ENCODE results near the gene SCEL. TPM values are rescaled to one million over a fixed set of nuclear protein-coding genes. Genes with fewer than 3 reads are reported as not detected.

The SCEL gene
- total and polyA plus RNA-seq, 2 of the 4 experiments (the other 2 are of a cell fraction): not detected

DNA sequence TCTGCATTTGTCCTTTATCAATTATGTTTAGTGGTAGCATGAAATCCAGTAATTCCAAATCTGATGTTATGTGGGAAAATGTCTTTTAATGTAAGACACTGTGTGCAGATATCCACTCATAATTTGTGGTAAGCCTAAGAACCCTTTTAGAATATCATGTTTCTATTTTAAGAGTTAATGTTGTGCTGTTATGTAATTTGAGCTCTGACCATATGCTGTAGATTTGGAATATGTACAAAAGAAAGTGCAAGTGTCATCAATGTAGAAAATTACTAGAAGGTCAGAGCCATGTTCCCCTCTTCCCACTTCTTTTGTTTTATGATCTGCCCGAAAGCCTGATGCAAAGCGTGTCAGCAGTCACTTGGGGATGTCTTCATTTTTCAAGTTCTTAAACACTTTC is 44.5 kb downstream of the SCEL start:
- Histone ChIP-seq H3K27ac (ENCODE audit: insufficient read depth, low read length) (no peak overlapping the region), H3K4ac (ENCODE audit: low read depth, low read length) (no peak overlapping the region), H3K56ac (ENCODE audit: extremely low read depth, insufficient read depth, low read length) (no peak overlapping the region), H3K36me3 (ENCODE audit: control insufficient read depth, insufficient read depth, low read length) (no peaks in the 10 kb centered on the region), H3K9me3 (ENCODE audit: control insufficient read depth, insufficient read depth, low read length) (no peaks in the 10 kb centered on the region), H3K4me3 (ENCODE audit: insufficient read depth, low read depth, low read length) (no peak overlapping the region), H3K9me1 (ENCODE audit: insufficient read depth, low read length) (no peaks in the 10 kb centered on the region), H2AK5ac (ENCODE audit: low read depth, low read length) (no peak overlapping the region), H3K27me3 (ENCODE audit: control insufficient read depth, insufficient read depth, low read length) (no peaks in the 10 kb centered on the region), H2AK9ac (replicated peaks; ENCODE audit: low read depth, low read length, poor library complexity) (no peak overlapping the region), H3K4me1 (ENCODE audit: control insufficient read depth, insufficient read depth, low read length) (no peaks in the 10 kb centered on the region), H2BK5ac (ENCODE audit: low read depth, low read length, poor library complexity, severe bottlenecking) (no peak overlapping the region), H4K20me1 (ENCODE audit: insufficient read depth, low read length) (no peaks in the 10 kb centered on the region), H3K23ac (ENCODE audit: low read depth, low read length) (no peak overlapping the region), H3K18ac (ENCODE audit: low read depth, low read length) (no peak overlapping the region), H2AFZ (replicated peaks; ENCODE audit: low read length, poor library complexity) (no peak overlapping the region), H2BK15ac (ENCODE audit: low read depth, low read length) (no peak overlapping the region), H4K8ac (ENCODE audit: low read depth in 2 of 2, low read length in 2 of 2) (no peak overlapping the region), H3K14ac (replicated peaks; ENCODE audit: low read depth, low read length) (no peak overlapping the region), H3K9ac (ENCODE audit: low read depth, low read length) (no peak overlapping the region), H2BK20ac (ENCODE audit: low read depth, low read length) (no peak overlapping the region), H4K5ac (ENCODE audit: low read depth, low read length) (no peak overlapping the region), H4K91ac (ENCODE audit: insufficient read depth, low read depth, low read length) (no peak overlapping the region), H3K4me2 (ENCODE audit: low read depth, low read length) (no peak overlapping the region), H2BK120ac (ENCODE audit: low read depth, low read length) (no peak overlapping the region), H3K79me1 (ENCODE audit: low read depth in 1 of 2, low read length in 2 of 2) (no peaks in the 10 kb centered on the region)
- dilution Hi-C loops (cut with HindIII; ENCODE audit: low sequenced_read_pairs, unreplicated experiment): no loop called here
- intact Hi-C loops (cut with micrococcal nuclease): no loop called here
- ATAC-seq (ENCODE audit: low read depth) (no peak), DNase-seq (no peak)
- no CpG with 5 or more reads among the region's 2 CpGs for WGBS, 2 experiments (ENCODE audit: extremely low coverage in 2 of 2, insufficient read length in 1 of 2)
- POLR2A ChIA-PET (ENCODE audit: unreplicated experiment): no interaction called here
- TF ChIP-seq RAD21 (IDR thresholded peaks at IDR 0.05; ENCODE audit: low read length): no peak
- TF ChIP-seq SMC3 (IDR thresholded peaks at IDR 0.05; ENCODE audit: low read depth, low read length): no peak
- no peak for TF ChIP-seq POLR2A (IDR thresholded peaks at IDR 0.05; ENCODE audit: low read depth, low read length)
- TF ChIP-seq MAZ (IDR thresholded peaks at IDR 0.05; ENCODE audit: borderline replicate concordance, low read depth, low read length): no peak
- no peak for TF ChIP-seq NFE2L2 (IDR thresholded peaks at IDR 0.05; ENCODE audit: low read depth, low read length)
- TF ChIP-seq CHD1 (IDR thresholded peaks at IDR 0.05; ENCODE audit: low read depth, low read length): no peak
- no peak for TF ChIP-seq MAFK (IDR thresholded peaks at IDR 0.05; ENCODE audit: low read depth, low read length)
- no peak for TF ChIP-seq BHLHE40 (IDR thresholded peaks at IDR 0.05; ENCODE audit: low read depth, low read length)
- no peak for TF ChIP-seq RFX5 (IDR thresholded peaks at IDR 0.05; ENCODE audit: low read depth, low read length)
- TF ChIP-seq CEBPB (IDR thresholded peaks at IDR 0.05; ENCODE audit: low read depth, low read length): no peak
- no peak for TF ChIP-seq RCOR1 (IDR thresholded peaks at IDR 0.05; ENCODE audit: insufficient replicate concordance, low read length)
- TF ChIP-seq MXI1 (IDR thresholded peaks at IDR 0.05; ENCODE audit: borderline replicate concordance, low read depth, low read length): no peak
- TF ChIP-seq FOS (IDR thresholded peaks at IDR 0.05; ENCODE audit: low read depth, low read length): no peak
- TF ChIP-seq, protein P1, sequence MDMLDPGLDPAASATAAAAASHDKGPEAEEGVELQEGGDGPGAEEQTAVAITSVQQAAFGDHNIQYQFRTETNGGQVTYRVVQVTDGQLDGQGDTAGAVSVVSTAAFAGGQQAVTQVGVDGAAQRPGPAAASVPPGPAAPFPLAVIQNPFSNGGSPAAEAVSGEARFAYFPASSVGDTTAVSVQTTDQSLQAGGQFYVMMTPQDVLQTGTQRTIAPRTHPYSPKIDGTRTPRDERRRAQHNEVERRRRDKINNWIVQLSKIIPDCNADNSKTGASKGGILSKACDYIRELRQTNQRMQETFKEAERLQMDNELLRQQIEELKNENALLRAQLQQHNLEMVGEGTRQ (IDR thresholded peaks at IDR 0.05; ENCODE audit: low read depth, low read length): no peak
- TF ChIP-seq, protein P2, sequence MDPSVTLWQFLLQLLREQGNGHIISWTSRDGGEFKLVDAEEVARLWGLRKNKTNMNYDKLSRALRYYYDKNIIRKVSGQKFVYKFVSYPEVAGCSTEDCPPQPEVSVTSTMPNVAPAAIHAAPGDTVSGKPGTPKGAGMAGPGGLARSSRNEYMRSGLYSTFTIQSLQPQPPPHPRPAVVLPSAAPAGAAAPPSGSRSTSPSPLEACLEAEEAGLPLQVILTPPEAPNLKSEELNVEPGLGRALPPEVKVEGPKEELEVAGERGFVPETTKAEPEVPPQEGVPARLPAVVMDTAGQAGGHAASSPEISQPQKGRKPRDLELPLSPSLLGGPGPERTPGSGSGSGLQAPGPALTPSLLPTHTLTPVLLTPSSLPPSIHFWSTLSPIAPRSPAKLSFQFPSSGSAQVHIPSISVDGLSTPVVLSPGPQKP (IDR thresholded peaks at IDR 0.05; ENCODE audit: borderline replicate concordance, low read depth, low read length): no peak
- TF ChIP-seq, protein P3, sequence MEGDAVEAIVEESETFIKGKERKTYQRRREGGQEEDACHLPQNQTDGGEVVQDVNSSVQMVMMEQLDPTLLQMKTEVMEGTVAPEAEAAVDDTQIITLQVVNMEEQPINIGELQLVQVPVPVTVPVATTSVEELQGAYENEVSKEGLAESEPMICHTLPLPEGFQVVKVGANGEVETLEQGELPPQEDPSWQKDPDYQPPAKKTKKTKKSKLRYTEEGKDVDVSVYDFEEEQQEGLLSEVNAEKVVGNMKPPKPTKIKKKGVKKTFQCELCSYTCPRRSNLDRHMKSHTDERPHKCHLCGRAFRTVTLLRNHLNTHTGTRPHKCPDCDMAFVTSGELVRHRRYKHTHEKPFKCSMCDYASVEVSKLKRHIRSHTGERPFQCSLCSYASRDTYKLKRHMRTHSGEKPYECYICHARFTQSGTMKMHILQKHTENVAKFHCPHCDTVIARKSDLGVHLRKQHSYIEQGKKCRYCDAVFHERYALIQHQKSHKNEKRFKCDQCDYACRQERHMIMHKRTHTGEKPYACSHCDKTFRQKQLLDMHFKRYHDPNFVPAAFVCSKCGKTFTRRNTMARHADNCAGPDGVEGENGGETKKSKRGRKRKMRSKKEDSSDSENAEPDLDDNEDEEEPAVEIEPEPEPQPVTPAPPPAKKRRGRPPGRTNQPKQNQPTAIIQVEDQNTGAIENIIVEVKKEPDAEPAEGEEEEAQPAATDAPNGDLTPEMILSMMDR (conservative IDR thresholded peaks at IDR 0.05; ENCODE audit: low read depth, low read length): no peak
- in situ Hi-C loops (cut with MboI; ENCODE audit: low sequenced_read_pairs): no loop called here
- no TSS peak for BruUV-seq (replicated peaks)
- CTCF ChIA-PET: no interaction called here

Data from IMR-90 (cell line).